ENCODE data around the gene ARVCF.

ARVCF gene

GRCh38 chr22:19992481-19992911 lies 24.1 kb downstream of the ARVCF start:
- Mint-ChIP-seq H3K4me1 (peaks cover 27% of the 10 kb centered on the region), H3K9me3 (no peaks in the 10 kb centered on the region), H3K36me3 (ENCODE audit: low read depth) (no peaks in the 10 kb centered on the region), H3K4me3 (no peak overlapping the region), H3K27me3 (ENCODE audit: low read depth) (peaks cover 9% of the 10 kb centered on the region), H3K27ac (no peak overlapping the region)
- no peak for TF ChIP-seq CTCF (IDR thresholded peaks at IDR 0.05; ENCODE audit: unreplicated experiment in 3 of 3)

GRCh38 chr22:19991645-19992451 lies 24.8 kb downstream of the ARVCF start:
- TF ChIP-seq CTCF (IDR thresholded peaks at IDR 0.05; ENCODE audit: unreplicated experiment in 3 of 3) = no peak
- peaks cover 25% of the 10 kb centered on the region for H3K4me1 Mint-ChIP-seq
- H3K27ac Mint-ChIP-seq = no peak overlapping the region
- H3K4me3 Mint-ChIP-seq = no peak overlapping the region
- H3K36me3 Mint-ChIP-seq (ENCODE audit: low read depth) = no peaks in the 10 kb centered on the region
- no peaks in the 10 kb centered on the region for H3K9me3 Mint-ChIP-seq
- peaks cover 9% of the 10 kb centered on the region for H3K27me3 Mint-ChIP-seq (ENCODE audit: low read depth)

- H3K4me1 Mint-ChIP-seq = peaks cover 21% of the 10 kb centered on the region
- no peaks in the 10 kb centered on the region for H3K36me3 Mint-ChIP-seq (ENCODE audit: low read depth)
- no peak for TF ChIP-seq CTCF (IDR thresholded peaks at IDR 0.05; ENCODE audit: unreplicated experiment in 3 of 3)
- no peaks in the 10 kb centered on the region for H3K9me3 Mint-ChIP-seq
- peaks cover 9% of the 10 kb centered on the region for H3K27me3 Mint-ChIP-seq (ENCODE audit: low read depth)
- H3K27ac Mint-ChIP-seq = no peak overlapping the region
- H3K4me3 Mint-ChIP-seq = no peak overlapping the region
Measured at GRCh38 chr22:19991395-19991644, 25.3 kb downstream of the ARVCF start.

- peaks cover 22% of the 10 kb centered on the region for H3K4me1 Mint-ChIP-seq
- no peaks in the 10 kb centered on the region for H3K36me3 Mint-ChIP-seq (ENCODE audit: low read depth)
- H3K27me3 Mint-ChIP-seq (ENCODE audit: low read depth) = peaks cover 9% of the 10 kb centered on the region
- no peak for TF ChIP-seq CTCF (IDR thresholded peaks at IDR 0.05; ENCODE audit: unreplicated experiment in 3 of 3)
- no peaks in the 10 kb centered on the region for H3K9me3 Mint-ChIP-seq
- no peak overlapping the region for H3K27ac Mint-ChIP-seq
- H3K4me3 Mint-ChIP-seq = no peak overlapping the region
Measured at GRCh38 chr22:19990609-19991394, 25.8 kb downstream of the ARVCF start.

- H3K27ac Mint-ChIP-seq = no peak overlapping the region
- peaks cover 19% of the 10 kb centered on the region for H3K4me1 Mint-ChIP-seq
- no peak overlapping the region for H3K4me3 Mint-ChIP-seq
- H3K9me3 Mint-ChIP-seq = no peaks in the 10 kb centered on the region
- H3K27me3 Mint-ChIP-seq (ENCODE audit: low read depth) = peaks cover 4% of the 10 kb centered on the region
- no peak for TF ChIP-seq CTCF (IDR thresholded peaks at IDR 0.05; ENCODE audit: unreplicated experiment in 3 of 3)
- no peaks in the 10 kb centered on the region for H3K36me3 Mint-ChIP-seq (ENCODE audit: low read depth)
Measured at GRCh38 chr22:19990188-19990587, 26.4 kb downstream of the ARVCF start.

Data from nephron (organoid).